CD4-positive, alpha-beta T cell treated with Interleukin-6 for 4 hours (primary cell): ENCODE data around the gene ISL1.

ENCODE experiments used
- DNase-seq: peaks from one replicate; pipeline ENCODE4 v3.0.0-alpha.2; 2020; ENCODE audit warnings: mixed read lengths

Gene ISL1

GRCh38 chr5:51387884-51388275, 4.6 kb downstream of the ISL1 start:
- no peak for DNase-seq

GRCh38 chr5:51388488-51389287, 5.4 kb downstream of the ISL1 start:
- DNase-seq = no peak

- no peak for DNase-seq
Observed at GRCh38 chr5:51389288-51389576, 6.0 kb downstream of the ISL1 start.

- no peak for DNase-seq
Observed at GRCh38 chr5:51389577-51390463, 6.6 kb downstream of the ISL1 start.

GRCh38 chr5:51391175-51391574, 7.9 kb downstream of the ISL1 start:
- DNase-seq = no peak

GRCh38 chr5:51392689-51393199, 9.5 kb downstream of the ISL1 start:
- no peak for DNase-seq

- no peak for DNase-seq
Observed at GRCh38 chr5:51394609-51395008, 11.4 kb downstream of the ISL1 start.

- DNase-seq = no peak
Observed at GRCh38 chr5:51395245-51395644, 12.0 kb downstream of the ISL1 start.

GRCh38 chr5:51395666-51396356, 12.6 kb downstream of the ISL1 start:
- DNase-seq = no peak

- DNase-seq = no peak
Observed at GRCh38 chr5:51396797-51397196, 13.5 kb downstream of the ISL1 start.

GRCh38 chr5:51397996-51398395, 14.7 kb downstream of the ISL1 start:
- no peak for DNase-seq

- DNase-seq = no peak
Observed at GRCh38 chr5:51398875-51399642, 15.8 kb downstream of the ISL1 start.

- no peak for DNase-seq
Observed at GRCh38 chr5:51399643-51400006, 16.4 kb downstream of the ISL1 start.

GRCh38 chr5:51404255-51404654, 21.0 kb downstream of the ISL1 start:
- DNase-seq = no peak

GRCh38 chr5:51411921-51412325, 28.7 kb downstream of the ISL1 start:
- no peak for DNase-seq

GRCh38 chr5:51414516-51414915, 31.3 kb downstream of the ISL1 start:
- DNase-seq = no peak

GRCh38 chr5:51416149-51416548, 32.9 kb downstream of the ISL1 start:
- DNase-seq = no peak

- DNase-seq = no peak
Observed at GRCh38 chr5:51433052-51433710, 49.9 kb downstream of the ISL1 start.

- no peak for DNase-seq
Observed at GRCh38 chr5:51439232-51439631, 56.0 kb downstream of the ISL1 start.
